Panc1 (cell line): ENCODE results near the gene UGT1A9. TPM values are rescaled to one million over a fixed set of nuclear protein-coding genes. Genes with fewer than 3 reads are reported as not detected.

ENCODE experiments used
- ATAC-seq: fragments of 200-7000 bp; cut with Tn5 transposase; 2 replicates; pipeline ENCODE4 v1.9.1; 2020; ENCODE audit warnings: mild to moderate bottlenecking, moderate library complexity
- BruUV-seq: library from RNA; stranded (reverse); fragments of 400-500 nt; replicated peaks from 2 replicates; lab custom pipeline; 2021; lab: Mats Ljungman, UMichigan
- CTCF ChIA-PET: fragments of 300-600 bp; sonication (Branson Sonifier 250); formaldehyde crosslinking; loops from one replicate; lab custom pipeline; 2022; ENCODE audit warnings: antibody characterized with exemption; lab: Charles Lee
- POLR2A ChIA-PET: fragments of 300-600 bp; sonication (Branson Sonifier 250); formaldehyde crosslinking; loops from one replicate; lab custom pipeline; 2022; ENCODE audit warnings: antibody characterized with exemption; lab: Charles Lee
- DNase-seq: peaks from one replicate; pipeline ENCODE4 v3.0.0-alpha.2; 2010; ENCODE audit warnings: low read depth, low spot score
- H3K27ac ChIP-seq: 2 replicates; pipeline ENCODE4 v1.5.1; 2011; ENCODE audit warnings: mild to moderate bottlenecking, low read length, inconsistent platforms
- H3K27me3 ChIP-seq: fragments of 200-500 bp; sonication (Bioruptor generic); 2 replicates; pipeline ENCODE4 v1.6.0; 2014; ENCODE audit warnings: low read length, inconsistent platforms; ENCODE audit not compliant: control insufficient read depth, insufficient read depth
- H3K36me3 ChIP-seq: fragments of 200-500 bp; sonication (Bioruptor generic); 2 replicates; pipeline ENCODE4 v1.5.1; 2014; ENCODE audit warnings: inconsistent platforms, mild to moderate bottlenecking, low read length, moderate library complexity; ENCODE audit not compliant: control insufficient read depth, insufficient read depth
- H3K4me1 ChIP-seq: 2 replicates; pipeline ENCODE4 v1.5.1; 2011; ENCODE audit warnings: inconsistent platforms, mild to moderate bottlenecking, low read length, moderate library complexity; ENCODE audit not compliant: control insufficient read depth, insufficient read depth
- H3K4me3 ChIP-seq, 2 experiments: 2 replicates each; pipeline ENCODE4 v1.5.1; 2011 to 2012; ENCODE audit warnings: low read depth in 2 of 2, low read length in 2 of 2, mild to moderate bottlenecking in 2 of 2, inconsistent platforms in 1 of 2, moderate library complexity in 1 of 2
- H3K9me3 ChIP-seq: fragments of 200-500 bp; sonication (Bioruptor generic); 2 replicates; pipeline ENCODE4 v1.5.1; 2014; ENCODE audit warnings: low read depth, mild to moderate bottlenecking, inconsistent platforms, low read length, moderate library complexity; ENCODE audit not compliant: control insufficient read depth, insufficient read depth
- POLR2AphosphoS5 ChIP-seq: IDR thresholded peaks from 2 replicates; pipeline ENCODE4 v1.6.1; 2012; ENCODE audit warnings: mild to moderate bottlenecking, low read depth, low read length, moderate library complexity
- SIN3A ChIP-seq: IDR thresholded peaks from 2 replicates; pipeline ENCODE4 v1.6.1; 2012; ENCODE audit warnings: low read depth, mild to moderate bottlenecking, low read length, moderate library complexity, borderline replicate concordance; ENCODE audit not compliant: insufficient read depth
- TCF7L2 ChIP-seq: IDR thresholded peaks from 2 replicates; pipeline ENCODE4 v1.6.1; 2011; ENCODE audit warnings: mild to moderate bottlenecking, low read depth, low read length, inconsistent platforms
- in situ Hi-C: cut with HindIII; loops from 2 replicates; pipeline ENCODE4 v1.10.0; 2016; ENCODE audit warnings: low sequenced_read_pairs, low pct_unique_long_range_greater_than_20kb
- intact Hi-C: fragments of 100-400 bp; cut with micrococcal nuclease; formaldehyde crosslinking; loops from one replicate; pipeline ENCODE4 v1.10.0; 2022; ENCODE audit not compliant: unreplicated experiment
- total RNA-seq: library from RNA; stranded (reverse); gene quantifications from one replicate; pipeline ENCODE4 v1.2.1, GENCODE V29; 2021; ENCODE audit not compliant: unreplicated experiment
- TF ChIP-seq, protein P1 (sequence below): fragments of 450-650 bp; IDR thresholded peaks from 2 replicates; pipeline ENCODE4 v1.5.1; 2017; ENCODE audit warnings: mild to moderate bottlenecking
- TF ChIP-seq, protein P2 (sequence below), 2 experiments: IDR thresholded peaks; 2 replicates each; pipeline ENCODE4 v1.6.1; 2011 to 2012; ENCODE audit warnings: low read depth in 2 of 2, control low read depth in 1 of 2, low read length in 1 of 2, mild to moderate bottlenecking in 1 of 2, moderate library complexity in 1 of 2; ENCODE audit not compliant: insufficient read depth in 1 of 2

The UGT1A9 gene
- total RNA-seq, 1 experiment from 2014 or later: not detected

GRCh38 chr2:233692648-233693047, 20.9 kb downstream of the UGT1A9 start, which contains the start of gene UGT1A6:
UGT1A6 (plus strand) TSS chr2:233692890; CDS start chr2:233693005, 115 bp downstream.
- no peaks in the 10 kb centered on the region for H3K9me3 ChIP-seq
- no peak within 1 kb of the TSS for H3K27ac ChIP-seq
- POLR2A ChIA-PET: no interaction called here
- no TSS peak for BruUV-seq
- ATAC-seq (no peak), DNase-seq (no peak)
- in situ Hi-C loops: no loop called here
- TF ChIP-seq, protein P1, sequence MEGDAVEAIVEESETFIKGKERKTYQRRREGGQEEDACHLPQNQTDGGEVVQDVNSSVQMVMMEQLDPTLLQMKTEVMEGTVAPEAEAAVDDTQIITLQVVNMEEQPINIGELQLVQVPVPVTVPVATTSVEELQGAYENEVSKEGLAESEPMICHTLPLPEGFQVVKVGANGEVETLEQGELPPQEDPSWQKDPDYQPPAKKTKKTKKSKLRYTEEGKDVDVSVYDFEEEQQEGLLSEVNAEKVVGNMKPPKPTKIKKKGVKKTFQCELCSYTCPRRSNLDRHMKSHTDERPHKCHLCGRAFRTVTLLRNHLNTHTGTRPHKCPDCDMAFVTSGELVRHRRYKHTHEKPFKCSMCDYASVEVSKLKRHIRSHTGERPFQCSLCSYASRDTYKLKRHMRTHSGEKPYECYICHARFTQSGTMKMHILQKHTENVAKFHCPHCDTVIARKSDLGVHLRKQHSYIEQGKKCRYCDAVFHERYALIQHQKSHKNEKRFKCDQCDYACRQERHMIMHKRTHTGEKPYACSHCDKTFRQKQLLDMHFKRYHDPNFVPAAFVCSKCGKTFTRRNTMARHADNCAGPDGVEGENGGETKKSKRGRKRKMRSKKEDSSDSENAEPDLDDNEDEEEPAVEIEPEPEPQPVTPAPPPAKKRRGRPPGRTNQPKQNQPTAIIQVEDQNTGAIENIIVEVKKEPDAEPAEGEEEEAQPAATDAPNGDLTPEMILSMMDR: no peak
- TF ChIP-seq, protein P2, sequence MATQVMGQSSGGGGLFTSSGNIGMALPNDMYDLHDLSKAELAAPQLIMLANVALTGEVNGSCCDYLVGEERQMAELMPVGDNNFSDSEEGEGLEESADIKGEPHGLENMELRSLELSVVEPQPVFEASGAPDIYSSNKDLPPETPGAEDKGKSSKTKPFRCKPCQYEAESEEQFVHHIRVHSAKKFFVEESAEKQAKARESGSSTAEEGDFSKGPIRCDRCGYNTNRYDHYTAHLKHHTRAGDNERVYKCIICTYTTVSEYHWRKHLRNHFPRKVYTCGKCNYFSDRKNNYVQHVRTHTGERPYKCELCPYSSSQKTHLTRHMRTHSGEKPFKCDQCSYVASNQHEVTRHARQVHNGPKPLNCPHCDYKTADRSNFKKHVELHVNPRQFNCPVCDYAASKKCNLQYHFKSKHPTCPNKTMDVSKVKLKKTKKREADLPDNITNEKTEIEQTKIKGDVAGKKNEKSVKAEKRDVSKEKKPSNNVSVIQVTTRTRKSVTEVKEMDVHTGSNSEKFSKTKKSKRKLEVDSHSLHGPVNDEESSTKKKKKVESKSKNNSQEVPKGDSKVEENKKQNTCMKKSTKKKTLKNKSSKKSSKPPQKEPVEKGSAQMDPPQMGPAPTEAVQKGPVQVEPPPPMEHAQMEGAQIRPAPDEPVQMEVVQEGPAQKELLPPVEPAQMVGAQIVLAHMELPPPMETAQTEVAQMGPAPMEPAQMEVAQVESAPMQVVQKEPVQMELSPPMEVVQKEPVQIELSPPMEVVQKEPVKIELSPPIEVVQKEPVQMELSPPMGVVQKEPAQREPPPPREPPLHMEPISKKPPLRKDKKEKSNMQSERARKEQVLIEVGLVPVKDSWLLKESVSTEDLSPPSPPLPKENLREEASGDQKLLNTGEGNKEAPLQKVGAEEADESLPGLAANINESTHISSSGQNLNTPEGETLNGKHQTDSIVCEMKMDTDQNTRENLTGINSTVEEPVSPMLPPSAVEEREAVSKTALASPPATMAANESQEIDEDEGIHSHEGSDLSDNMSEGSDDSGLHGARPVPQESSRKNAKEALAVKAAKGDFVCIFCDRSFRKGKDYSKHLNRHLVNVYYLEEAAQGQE (IDR thresholded peaks at IDR 0.05; ENCODE audit: insufficient read depth in 1 of 2, low read depth in 2 of 2, low read length in 1 of 2): no peak
- TF ChIP-seq POLR2AphosphoS5 (no peak), SIN3A (no peak), TCF7L2 (no peak)
- H3K4me3 ChIP-seq: no peak within 1 kb of the TSS
- H3K36me3 ChIP-seq: no peaks in the 10 kb centered on the region
- no peaks in the 10 kb centered on the region for H3K27me3 ChIP-seq
- peaks cover 8% of the 10 kb centered on the region for H3K4me1 ChIP-seq
- CTCF ChIA-PET: interaction anchor here (0.5 kb wide), 1 partner anchor 140 kb away, joined by 3 read pairs; no protein-coding TSS in a partner anchor
- intact Hi-C loops: no loop called here

GRCh38 chr2:233693963-233694362, 22.3 kb downstream of the UGT1A9 start:
- Histone ChIP-seq H3K9me3 (no peaks in the 10 kb centered on the region), H3K27me3 (no peaks in the 10 kb centered on the region), H3K27ac (no peak overlapping the region), H3K36me3 (no peaks in the 10 kb centered on the region), H3K4me3 (no peak overlapping the region), H3K4me1 (peaks cover 8% of the 10 kb centered on the region)
- DNase-seq (no peak), ATAC-seq (no peak)
- CTCF ChIA-PET: no interaction called here
- no TSS peak for BruUV-seq
- in situ Hi-C loops: no loop called here
- intact Hi-C loops: no loop called here
- TF ChIP-seq SIN3A: no peak
- TF ChIP-seq POLR2AphosphoS5: no peak
- no peak for TF ChIP-seq TCF7L2
- TF ChIP-seq, protein P2 (IDR thresholded peaks at IDR 0.05; ENCODE audit: insufficient read depth in 1 of 2, low read depth in 2 of 2, low read length in 1 of 2): no peak
- TF ChIP-seq, protein P1: no peak
- POLR2A ChIA-PET: no interaction called here
